GM19372 (cell line): Measurements from ENCODE around the gene TYR.
"Not testable (repeated sequence)": the region's sequence is repeated elsewhere in the genome, so short reads cannot be mapped to it uniquely, and the experiment has no call there.

ENCODE experiments used
- ATAC-seq: cut with Tn5 transposase; IDR thresholded peaks from one replicate; pipeline ENCODE4 v1.9.1; 2021; ENCODE audit warnings: mild to moderate bottlenecking, low read depth, moderate library complexity; ENCODE audit not compliant: unreplicated experiment

TYR gene

DNA sequence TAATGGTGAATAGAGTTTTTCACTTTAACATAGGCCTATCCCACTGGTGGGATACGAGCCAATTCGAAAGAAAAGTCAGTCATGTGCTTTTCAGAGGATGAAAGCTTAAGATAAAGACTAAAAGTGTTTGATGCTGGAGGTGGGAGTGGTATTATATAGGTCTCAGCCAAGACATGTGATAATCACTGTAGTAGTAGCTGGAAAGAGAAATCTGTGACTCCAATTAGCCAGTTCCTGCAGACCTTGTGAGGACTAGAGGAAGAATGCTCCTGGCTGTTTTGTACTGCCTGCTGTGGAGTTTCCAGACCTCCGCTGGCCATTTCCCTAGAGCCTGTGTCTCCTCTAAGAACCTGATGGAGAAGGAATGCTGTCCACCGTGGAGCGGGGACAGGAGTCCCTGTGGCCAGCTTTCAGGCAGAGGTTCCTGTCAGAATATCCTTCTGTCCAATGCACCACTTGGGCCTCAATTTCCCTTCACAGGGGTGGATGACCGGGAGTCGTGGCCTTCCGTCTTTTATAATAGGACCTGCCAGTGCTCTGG, at the start of gene TYR:
TSS of gene TYR (plus strand) at position 185 of the 541 bp plus-strand sequence. CDS start at position 264, 79 bp downstream.
- no peak for ATAC-seq

DNA sequence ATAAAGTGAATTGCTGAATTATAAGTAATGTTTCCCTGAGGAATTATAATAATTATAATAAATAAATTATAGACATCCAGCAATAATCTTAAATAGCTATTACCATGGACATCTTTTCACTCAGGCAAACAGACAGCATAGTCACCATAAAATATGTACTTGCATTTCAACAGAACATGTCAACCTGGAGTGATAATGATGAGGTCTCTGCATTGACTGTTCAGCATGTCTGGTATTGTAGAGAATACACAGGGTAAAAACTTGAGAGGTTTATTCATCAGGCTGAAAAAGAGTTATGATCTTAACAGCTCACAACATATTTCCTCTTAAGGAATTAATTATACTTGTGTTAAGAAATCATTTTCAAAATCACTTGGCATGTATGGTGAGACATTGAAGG, 41.1 kb upstream of the TYR start:
- ATAC-seq = no peak

DNA sequence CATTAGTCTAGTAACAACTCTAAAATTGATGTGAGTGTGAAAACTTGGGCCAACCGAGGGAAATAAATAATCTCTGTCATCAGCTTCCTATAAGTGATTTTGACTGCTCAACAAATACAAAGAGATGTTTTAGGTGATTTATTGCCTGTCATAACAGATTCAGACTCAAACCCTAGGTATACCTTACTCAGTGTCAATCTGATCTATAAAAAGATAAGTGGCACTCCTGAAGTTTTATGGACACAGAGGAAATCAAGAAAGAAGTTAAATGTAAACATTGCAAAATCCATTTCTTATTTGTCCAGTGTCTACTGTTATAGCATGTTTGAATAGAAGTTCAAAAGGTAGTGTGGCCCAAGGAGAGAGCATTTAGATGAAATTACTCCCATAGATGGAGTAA, 30.4 kb upstream of the TYR start:
- ATAC-seq = no peak

DNA sequence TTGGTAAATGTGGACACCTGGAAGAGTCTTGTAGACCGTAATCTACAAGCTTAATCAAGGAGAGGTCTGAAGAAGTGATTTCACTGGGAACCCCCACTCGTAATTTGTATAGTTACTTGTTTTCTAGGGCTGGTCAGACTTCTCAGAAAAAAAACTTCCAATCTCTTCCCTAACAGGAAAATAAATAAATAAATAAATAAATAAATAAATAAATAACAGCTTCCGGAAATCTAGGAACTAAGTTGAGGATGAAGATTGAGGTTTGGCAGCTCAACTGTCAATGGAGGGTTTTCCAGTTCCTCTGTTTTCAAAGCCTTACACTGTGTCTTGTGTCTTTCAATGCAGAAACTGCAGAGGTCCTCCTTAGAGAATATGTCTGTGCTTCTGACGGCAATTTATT, 17.7 kb upstream of the TYR start:
- ATAC-seq = no peak

DNA sequence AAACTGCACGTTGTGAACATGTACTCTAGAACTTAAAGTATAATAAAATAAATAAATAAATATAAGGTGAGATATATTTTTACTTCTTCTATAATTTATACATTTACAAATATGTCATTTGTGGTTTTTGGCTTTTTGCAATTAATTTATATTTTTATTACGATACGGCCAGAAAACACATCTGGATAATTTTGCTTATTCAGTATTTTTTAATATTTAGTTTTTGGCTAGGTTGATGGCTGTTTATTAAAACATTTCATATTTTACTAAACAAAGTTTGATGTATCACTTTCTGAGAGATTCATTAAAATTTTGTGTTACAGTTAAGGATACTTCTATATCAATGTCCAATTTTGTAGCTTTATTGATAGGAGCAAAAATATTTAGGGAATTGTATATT, 15.7 kb upstream of the TYR start:
- no peak for ATAC-seq

DNA sequence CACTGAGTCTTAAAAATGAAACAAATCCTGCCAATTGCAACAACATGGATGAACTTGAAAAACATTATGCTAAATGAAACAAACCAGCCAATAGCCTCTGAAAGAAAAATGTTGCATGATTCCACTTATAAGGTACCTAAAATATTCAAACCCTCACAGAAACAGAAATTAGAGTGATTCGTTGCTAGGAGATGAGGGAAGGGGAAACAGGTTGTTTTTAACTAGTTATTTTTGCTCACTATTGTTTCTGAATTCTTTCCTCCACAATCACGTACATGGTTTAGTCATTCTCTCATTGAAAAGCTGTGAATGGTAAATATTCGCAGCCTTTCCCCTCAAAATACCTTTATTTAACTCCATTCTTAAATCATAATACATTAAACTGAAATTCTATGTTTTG, 14.0 kb upstream of the TYR start:
- ATAC-seq = no peak

DNA sequence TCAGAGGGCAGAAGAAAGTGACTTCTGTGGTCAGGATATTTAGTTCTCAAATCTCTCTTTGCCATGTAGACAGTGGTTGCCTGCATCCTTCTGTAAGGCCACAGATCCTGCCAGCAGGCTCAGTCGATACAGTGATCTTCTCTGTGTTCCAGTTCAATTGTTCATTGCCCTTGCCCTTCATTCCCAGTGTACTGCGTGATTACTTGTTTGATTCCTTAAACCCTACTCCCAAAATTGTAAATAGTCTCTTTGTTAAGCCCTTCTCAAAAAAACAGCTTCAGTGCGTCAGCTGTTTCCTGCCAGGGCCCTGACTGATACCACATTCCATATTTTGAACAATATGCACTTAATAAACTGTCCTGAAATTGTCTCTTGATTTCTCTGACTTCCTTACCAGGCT, 9.3 kb upstream of the TYR start:
- ATAC-seq = no peak

DNA sequence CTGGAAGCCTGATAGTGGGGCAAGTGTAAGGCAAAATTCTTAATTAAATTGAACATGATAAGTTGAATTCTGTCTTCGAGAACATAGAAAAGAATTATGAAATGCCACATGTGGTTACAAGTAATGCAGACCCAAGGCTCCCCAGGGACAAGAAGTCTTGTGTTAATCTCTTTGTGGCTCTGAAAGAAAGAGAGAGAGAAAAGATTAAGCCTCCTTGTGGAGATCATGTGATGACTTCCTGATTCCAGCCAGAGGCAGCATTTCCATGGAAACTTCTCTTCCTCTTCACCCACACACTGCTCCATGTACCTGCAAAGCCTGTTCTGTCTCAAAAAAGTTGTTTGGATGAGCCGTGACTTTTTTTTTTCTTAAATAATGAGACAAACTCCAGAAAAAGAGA, 1.9 kb upstream of the TYR start:
- no peak for ATAC-seq

DNA sequence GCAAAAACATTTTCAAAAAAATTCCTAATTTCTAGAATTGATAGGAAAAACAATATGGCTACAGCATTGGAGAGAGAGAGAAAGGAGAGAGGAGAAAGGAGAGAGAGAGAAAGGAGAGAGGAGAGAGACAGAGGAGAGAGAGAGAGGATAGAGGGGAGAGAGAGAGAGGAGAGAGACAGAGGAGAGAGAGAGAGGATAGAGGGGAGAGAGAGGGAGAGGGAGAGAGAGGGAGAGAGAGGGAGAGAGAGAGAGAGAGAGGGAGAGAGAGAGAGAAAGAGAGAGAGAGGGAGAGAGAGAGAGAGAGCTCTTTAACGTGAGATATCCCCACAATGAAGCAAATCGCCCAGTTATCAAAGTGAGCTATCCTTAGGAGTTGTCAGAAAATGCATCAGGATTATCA, 737 bp upstream of the TYR start:
- ATAC-seq = no peak

DNA sequence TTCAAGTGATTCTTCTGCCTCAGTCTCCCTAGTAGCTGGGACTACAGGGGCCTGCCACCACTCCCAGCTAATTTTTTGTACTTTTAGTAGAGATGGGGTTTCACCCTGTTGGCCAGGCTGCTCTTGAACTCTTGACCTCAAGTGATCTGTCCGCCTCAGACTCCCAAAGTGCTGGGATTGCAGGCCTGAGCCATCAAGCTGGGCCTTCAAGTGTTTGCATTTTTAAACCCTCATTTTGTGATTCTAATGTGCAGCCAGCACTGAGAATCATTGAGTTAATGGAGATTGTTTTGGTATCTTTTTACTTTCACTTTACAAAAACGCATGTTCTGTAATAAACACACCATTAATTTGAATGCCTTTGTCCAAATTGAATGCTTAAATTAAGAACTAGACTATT, 3.4 kb downstream of the TYR start:
- no peak for ATAC-seq

DNA sequence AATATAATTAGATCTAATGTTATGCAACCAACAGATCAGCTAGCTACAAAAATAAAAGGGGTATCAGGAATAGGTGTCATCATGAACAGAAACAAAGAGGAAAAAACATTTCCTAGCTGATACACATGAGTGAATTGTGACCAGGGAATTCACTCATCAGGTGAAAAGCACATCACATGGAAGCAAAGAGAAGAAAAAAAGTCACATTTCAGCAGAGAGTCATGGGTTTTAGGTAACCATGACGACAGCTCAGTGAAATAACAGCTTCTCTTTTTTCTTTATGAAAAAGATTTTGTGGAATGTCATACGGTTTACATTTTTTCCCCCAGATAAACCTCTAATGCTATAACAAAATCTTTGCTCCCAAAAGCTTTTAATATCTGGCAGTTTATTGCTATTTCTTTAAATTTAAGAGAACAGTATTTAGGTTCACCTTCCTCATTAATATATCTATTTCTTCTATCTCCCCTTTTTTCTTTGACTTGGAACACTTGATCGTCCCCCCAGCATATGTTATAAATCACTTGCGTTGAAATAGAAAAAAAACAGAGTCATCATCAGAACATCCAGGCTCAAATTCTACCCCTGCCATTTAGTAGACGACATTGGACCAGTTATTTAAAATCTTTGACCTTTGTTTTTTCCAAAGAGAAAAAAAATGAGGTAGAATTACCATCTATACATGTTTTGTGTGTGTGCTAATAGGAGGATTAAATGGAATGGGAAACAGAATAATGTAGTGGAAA, 5.3 kb downstream of the TYR start:
- no peak for ATAC-seq

DNA sequence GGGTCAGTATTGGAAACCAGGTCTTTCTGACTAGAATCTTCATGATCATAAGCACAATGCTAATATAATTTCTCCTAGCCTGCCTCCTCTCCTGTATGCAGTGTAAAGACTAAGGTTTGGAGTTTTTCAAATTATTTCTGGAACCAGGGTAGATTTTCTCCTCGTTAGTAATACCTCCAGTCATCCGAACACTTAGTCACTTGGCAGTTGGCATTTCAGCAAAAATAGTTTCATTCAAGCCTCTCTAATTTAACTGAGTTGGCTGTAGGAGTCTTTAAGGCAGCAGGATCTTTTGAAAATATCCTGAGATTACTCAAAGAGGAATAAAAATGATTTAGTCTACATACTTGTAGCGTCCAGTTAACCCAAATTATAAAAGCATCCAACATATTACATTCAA, 6.3 kb downstream of the TYR start:
- no peak for ATAC-seq

DNA sequence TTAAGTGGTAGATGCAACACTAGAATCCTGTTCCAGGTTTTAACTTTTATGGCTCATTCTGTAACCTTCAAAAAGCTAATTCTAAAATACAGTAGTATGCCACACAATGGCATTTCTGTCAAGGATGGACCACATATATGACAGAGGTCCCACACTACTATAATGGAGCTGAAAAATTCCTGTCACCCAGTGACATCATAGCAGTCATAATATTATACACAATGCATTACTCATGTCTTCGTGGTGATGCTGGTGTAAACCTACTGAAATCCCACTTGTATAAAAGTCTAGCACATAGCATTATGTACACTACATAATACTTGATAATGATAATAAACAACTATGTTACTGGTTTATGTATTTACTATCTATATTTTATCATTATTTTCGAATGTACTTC, 12.1 kb downstream of the TYR start:
- ATAC-seq = no peak

DNA sequence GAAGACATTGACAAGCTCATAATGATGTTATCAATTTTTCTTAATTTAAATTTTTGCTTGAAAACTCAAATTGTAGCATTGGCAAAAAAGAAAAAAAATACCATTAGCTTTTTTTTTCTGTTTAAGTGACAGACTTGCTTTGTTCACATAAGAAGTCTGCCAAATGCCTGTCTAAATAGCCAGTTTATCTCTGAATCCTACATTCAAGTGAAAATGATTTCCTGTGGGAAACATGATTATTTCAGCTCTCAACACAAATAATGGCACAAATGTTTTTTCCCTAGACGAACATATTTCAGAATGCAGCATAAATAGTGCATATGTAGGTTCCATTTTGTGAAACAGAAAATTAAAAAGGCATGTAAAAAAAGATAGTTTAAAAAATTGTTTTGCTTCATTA, 23.5 kb downstream of the TYR start:
- ATAC-seq = no peak

DNA sequence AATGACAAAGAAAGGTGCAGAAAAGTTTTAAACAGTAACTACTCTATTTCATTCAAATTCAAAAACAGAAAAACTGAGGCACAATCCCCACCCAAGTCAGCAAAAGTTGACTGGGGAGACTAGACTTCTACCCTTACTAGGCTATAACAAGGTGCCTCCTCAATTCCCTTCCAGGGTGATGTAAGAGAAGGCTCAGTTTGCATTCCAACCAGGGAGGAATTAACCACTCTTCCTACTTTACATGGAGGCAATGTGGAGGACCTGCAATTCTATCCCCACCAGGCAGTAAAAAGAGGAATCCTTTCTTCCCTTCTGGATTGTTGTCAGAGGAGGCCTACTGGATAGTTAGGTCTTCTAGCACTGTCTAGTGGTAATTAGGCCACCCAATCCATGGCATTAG, 26.1 kb downstream of the TYR start:
- ATAC-seq = no peak

DNA sequence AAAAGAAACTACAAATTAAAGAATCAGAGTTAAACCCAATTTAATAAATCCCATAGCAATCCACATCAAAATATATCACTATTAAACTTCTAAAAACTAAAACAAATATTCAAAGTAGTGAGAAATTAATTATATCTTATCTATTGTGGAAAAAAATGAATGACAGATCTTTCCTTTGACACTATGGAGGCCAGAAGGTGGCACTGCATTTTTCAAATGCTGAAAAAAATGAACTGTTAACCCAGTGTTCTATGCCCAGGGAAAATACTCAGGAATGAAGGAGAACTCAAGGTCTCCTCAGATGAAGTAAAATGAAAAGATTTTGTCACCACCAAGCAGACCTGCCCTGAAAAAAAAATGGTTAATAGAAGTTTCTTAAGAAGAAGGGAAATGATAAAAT, 27.7 kb downstream of the TYR start:
- no peak for ATAC-seq

DNA sequence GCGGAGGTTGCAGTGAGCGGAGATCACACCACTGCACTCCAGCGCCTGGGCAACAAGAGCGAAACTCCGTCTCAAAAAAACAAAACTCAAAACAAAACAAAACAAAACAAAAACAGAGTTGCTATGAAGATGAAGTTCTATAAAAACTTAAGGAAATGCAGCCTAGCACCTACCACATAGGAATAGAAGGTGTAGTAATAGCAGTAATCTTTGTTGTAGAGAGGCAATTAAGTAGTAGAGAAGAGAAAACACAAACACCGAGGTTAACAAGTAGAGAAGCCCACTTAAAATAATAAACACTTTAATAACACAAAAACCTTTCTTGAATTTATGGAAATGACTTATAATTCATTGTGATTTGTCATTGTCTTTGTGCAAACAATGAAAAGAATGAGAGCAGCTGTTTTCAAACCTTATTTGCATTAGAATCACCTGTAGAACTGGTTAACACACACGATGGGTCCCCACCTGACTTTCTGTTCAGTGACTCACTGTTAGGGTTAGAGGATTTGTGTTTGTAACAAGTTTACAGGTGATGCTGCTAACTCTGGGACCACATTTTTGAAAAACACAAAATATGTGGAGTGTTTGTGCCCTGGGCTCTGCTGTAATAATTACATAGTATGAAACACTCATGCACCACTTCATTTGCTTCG, 43.1 kb downstream of the TYR start:
- no peak for ATAC-seq

DNA sequence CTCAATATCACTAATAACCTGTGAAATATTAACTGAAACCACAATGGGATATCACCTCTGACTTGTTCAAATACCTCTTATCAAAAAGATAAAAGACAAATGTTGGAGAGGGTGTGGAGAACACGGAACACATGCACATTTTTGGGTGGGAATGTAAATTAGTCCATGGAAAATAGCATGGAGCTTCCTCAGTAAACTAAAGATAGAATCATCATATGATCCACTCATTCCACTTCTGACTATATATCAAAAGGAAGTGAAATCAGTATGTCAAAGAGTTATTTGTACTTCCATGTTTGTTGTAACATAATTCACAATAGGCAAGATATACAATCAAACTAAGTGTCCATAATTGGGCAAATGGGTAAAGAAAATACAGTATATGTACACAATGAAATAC, 57.4 kb downstream of the TYR start:
- ATAC-seq = no peak

DNA sequence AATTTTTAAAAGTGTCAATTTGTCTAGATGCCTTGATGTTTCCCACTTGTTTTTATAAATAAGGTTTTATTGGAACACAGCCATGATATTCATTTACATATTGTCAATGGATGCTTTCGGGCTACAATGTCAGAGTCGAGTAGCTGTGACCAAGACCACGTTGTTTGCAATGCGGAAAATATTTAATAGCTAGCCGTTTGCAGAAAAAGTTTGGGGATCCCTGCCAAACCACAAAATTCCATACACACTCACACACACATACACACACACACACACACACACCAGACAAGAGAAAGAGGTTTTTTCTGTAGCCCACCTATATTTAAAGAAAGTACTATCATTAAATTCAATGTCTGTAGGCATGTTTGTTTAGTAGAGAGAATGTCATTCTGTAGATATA, 58.3 kb downstream of the TYR start:
- ATAC-seq = no peak

DNA sequence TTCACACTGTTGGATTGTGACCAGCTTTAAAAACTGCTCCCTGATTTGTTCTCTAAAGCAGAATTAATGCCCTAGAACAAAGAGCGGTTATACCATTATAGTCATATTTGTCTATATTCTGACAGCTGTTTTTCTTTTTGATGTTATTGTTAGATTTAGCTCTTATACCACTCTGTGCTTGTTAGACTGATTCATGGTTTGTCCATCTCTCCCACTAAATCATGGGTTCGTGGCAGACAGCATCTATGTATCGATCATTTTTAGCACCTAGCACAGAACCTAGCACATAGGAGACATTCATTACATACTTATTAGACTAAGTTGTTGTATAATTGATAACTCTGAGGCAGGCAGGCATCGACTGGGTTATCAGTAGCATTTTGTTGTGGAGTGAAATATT, 69.3 kb downstream of the TYR start:
- not testable (repeated sequence) for ATAC-seq

DNA sequence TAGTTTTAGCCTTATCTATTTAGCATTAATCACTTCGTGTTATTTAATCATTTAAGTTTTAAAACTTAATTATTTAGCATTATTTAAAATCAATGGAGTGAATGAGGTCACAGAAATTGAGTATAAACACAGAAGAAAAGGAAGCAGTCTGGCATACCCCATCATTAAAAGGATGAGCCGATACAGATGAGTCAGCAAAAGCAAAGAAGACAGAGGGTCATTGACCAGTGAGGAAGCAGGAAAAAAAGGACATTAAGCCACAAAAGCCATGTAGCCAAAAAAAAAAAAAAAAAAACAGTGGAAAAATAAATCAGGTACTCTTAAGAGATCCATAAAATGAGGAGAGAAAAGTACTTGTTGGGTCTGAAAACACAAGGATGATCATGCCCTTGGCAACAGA, 71.5 kb downstream of the TYR start:
- ATAC-seq = no peak

DNA sequence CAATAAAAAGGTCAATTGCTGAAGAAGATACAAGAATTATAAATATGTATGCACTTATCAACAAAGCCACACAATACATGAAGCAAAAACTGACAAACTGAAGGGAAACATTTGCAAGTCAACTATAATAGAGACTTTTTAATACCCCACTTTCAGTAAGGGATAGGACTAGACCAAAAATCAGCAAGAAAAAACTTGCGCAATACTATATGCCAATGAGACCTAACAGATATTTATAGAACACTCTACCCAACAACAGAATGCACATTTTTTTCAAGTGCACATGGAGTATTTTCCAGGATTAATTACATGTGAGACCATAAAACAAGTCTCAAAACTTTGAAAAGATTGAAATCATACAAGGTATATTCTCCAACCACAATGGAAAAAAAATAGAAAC, 83.8 kb downstream of the TYR start:
- ATAC-seq = not testable (repeated sequence)
